ENCODE results near the gene CNDP1.

DNA sequence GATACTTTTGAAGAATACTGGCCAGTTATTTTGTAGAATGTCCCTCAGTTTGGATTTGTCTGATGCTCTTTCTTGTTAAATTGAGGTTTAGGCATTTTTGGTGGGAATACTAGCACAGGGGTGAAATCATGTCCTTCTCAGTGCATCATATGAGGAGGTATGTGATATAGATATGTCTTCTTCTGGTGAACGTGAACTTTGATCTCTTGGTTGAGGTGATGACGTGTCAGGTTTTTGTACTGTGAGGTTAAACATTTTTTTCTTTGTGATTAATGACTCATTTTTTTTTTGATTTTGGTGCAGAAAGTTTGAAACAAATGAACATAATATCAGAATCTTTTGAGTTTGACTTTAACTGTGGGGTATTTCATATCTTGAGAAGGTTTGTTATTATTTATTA is 74.4 kb downstream of the CNDP1 start:
- TF ChIP-seq YY1 (IDR thresholded peaks at IDR 0.05; ENCODE audit: low read depth), result no peak
- no peak for TF ChIP-seq TEAD4 (IDR thresholded peaks at IDR 0.05)
- no peak for TF ChIP-seq FOXM1 (IDR thresholded peaks at IDR 0.05; ENCODE audit: borderline replicate concordance, low read depth)
- TF ChIP-seq, protein P1, sequence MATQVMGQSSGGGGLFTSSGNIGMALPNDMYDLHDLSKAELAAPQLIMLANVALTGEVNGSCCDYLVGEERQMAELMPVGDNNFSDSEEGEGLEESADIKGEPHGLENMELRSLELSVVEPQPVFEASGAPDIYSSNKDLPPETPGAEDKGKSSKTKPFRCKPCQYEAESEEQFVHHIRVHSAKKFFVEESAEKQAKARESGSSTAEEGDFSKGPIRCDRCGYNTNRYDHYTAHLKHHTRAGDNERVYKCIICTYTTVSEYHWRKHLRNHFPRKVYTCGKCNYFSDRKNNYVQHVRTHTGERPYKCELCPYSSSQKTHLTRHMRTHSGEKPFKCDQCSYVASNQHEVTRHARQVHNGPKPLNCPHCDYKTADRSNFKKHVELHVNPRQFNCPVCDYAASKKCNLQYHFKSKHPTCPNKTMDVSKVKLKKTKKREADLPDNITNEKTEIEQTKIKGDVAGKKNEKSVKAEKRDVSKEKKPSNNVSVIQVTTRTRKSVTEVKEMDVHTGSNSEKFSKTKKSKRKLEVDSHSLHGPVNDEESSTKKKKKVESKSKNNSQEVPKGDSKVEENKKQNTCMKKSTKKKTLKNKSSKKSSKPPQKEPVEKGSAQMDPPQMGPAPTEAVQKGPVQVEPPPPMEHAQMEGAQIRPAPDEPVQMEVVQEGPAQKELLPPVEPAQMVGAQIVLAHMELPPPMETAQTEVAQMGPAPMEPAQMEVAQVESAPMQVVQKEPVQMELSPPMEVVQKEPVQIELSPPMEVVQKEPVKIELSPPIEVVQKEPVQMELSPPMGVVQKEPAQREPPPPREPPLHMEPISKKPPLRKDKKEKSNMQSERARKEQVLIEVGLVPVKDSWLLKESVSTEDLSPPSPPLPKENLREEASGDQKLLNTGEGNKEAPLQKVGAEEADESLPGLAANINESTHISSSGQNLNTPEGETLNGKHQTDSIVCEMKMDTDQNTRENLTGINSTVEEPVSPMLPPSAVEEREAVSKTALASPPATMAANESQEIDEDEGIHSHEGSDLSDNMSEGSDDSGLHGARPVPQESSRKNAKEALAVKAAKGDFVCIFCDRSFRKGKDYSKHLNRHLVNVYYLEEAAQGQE (IDR thresholded peaks at IDR 0.05; ENCODE audit: low read depth), result no peak
- TF ChIP-seq MAX (IDR thresholded peaks at IDR 0.05), result no peak
- TF ChIP-seq EP300 (IDR thresholded peaks at IDR 0.05; ENCODE audit: borderline replicate concordance), result no peak

All from Ishikawa (cell line).